Adrenal gland (tissue), 12 donors: ENCODE measurements around the gene WDR49. TPM values are rescaled to one million over a fixed set of nuclear protein-coding genes. Genes with fewer than 3 reads are reported as not detected.

Source experiments
- DNase-seq, 7 donors: peaks; one replicate each; pipeline ENCODE4 v3.0.0-alpha.2; 2019 to 2020
- H3K27ac ChIP-seq, 5 donors: fragments of 200-600 bp; sonication (generic) in 4 of 5; 1 replicate in 3 of 5; 2 replicates in 2 of 5; pipeline versions ENCODE4 v1.5.1 to v1.8.0; 2016 to 2020; ENCODE audit warnings: mild to moderate bottlenecking in 1 of 5
- H3K27me3 ChIP-seq: fragments of 200-600 bp; 2 replicates; pipeline ENCODE4 v1.8.0; 2021
- H3K36me3 ChIP-seq, 2 donors: fragments of 200-600 bp; replicated peaks in 1 of 2; 1 replicate in 1 of 2; 2 replicates in 1 of 2; pipeline versions ENCODE4 v1.5.1 to v1.8.0; 2018 to 2022
- H3K4me1 ChIP-seq, 2 donors: fragments of 200-600 bp; replicated peaks in 1 of 2; 1 replicate in 1 of 2; 2 replicates in 1 of 2; pipeline versions ENCODE4 v1.5.1 to v1.8.0; 2018 to 2021
- H3K4me3 ChIP-seq, 4 donors: fragments of 200-600 bp; sonication (generic) in 3 of 4; one replicate each; pipeline ENCODE4 v1.5.1; 2016 to 2018
- H3K9me3 ChIP-seq, 3 donors: fragments of 200-600 bp; sonication (generic) in 1 of 3; replicated peaks in 1 of 3; 1 replicate in 2 of 3; 2 replicates in 1 of 3; pipeline versions ENCODE4 v1.5.1 to v1.8.0; 2016 to 2021
- CTCF ChIP-seq, 6 experiments: fragments of 450-650 bp in 4 of 6; fragments of 200-600 bp in 2 of 6; sonication (generic) in 1 of 6; IDR thresholded peaks; 1 replicate in 5 of 6; 2 replicates in 1 of 6; pipeline versions ENCODE4 v1.5.1 to v1.8.0; 2016 to 2021; ENCODE audit warnings: antibody characterized with exemption in 6 of 6, mild to moderate bottlenecking in 2 of 6, moderate library complexity in 1 of 6
- POLR2A ChIP-seq, 2 donors: fragments of 450-650 bp; IDR thresholded peaks; one replicate each; pipeline ENCODE4 v1.6.1; 2017; ENCODE audit warnings: antibody characterized with exemption in 2 of 2, mild to moderate bottlenecking in 2 of 2, moderate library complexity in 1 of 2
- WGBS, 4 donors: extraction: QIAGEN DNeasy Blood & Tissue Kit in 2 of 4; methylation state at CpG; one replicate each; pipeline versions ENCODE4 v1.1.5 to v1.1.7; 2013 to 2017; 5-methylcytosine and 5-hydroxymethylcytosine counted together
- intact Hi-C, 2 donors: fragments of 100-400 bp; cut with DNase I; formaldehyde crosslinking; loops; one replicate each; pipeline versions ENCODE4 v1.14.1 to v1.15.0; 2022 to 2023
- polyA plus RNA-seq, 3 donors: library from polyadenylated mRNA; stranded (reverse); fragments of 200-250 nt in 2 of 3; fragments of 350-450 nt in 1 of 3; fragmentation: Illumina TruSeq in 1 of 3; extraction: RNeasy Lipid Tissue Mini Kit (QIAGEN cat#74804) in 1 of 3; gene quantifications; one replicate each; pipeline ENCODE4 v1.2.3, GENCODE V29; 2013 to 2014
- total RNA-seq, 9 donors: library from RNA; depleted of rRNA in 4 of 9; stranded (reverse); fragments of >200 nt in 4 of 9; fragments of 120-200 nt in 1 of 9; fragmentation: NEBNext Ultra II Directional in 1 of 9; extraction: Animal tissue kit (Norgen Biotek cat#: 25700) in 1 of 9; gene quantifications; one replicate each; pipeline versions ENCODE4 v1.1.0 to v1.2.4, GENCODE V29; 2013 to 2023
- donor health status: healthy with polysubstance abuse.
- donor health status: Bipolar disorder and iron deficiency.
- donor health status: DM: yes; HTN: yes; CAD: no.
- donor health status: DM: no; HTN: no; CAD: no.
- donor health status: DM: no; HTN: no; CAD: no.
- donor health status: DM: yes; HTN: yes; CAD: no.

WDR49 gene
- total and polyA plus RNA-seq, 12 donors = 0.07 to 1.3 (median 0.34) TPM; not detected in 5

DNA sequence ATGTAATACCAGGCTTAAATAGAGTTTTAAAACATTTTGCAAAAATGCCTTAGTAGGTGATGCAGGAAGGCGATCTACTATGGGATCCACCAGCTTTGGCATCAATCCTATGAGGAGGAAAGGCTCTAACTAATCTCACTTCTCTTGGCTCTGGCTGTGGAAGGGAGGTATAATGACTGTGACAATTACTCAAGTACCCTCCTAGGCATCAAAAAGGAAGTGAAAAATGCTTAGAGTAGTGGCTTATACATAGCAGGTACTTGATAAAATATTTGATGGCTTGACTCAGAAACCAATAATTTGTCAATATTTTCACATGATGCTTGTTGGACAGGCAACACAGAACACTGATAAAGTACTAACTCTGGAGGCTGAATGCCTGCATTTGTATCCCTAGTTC is 145.8 kb downstream of the WDR49 start:
- 88 to 92% (median 92%) methylated on average over 1 of the region's 1 CpG for WGBS, 4 donors
- no peaks in the 10 kb centered on the region for H3K9me3 ChIP-seq
- no peak for DNase-seq
- H3K27me3 ChIP-seq = no peaks in the 10 kb centered on the region
- no peaks in the 10 kb centered on the region for H3K36me3 ChIP-seq
- intact Hi-C loops = no loop called here
- H3K27ac ChIP-seq = no peak overlapping the region
- no peak overlapping the region for H3K4me3 ChIP-seq
- no peaks in the 10 kb centered on the region for H3K4me1 ChIP-seq
- TF ChIP-seq POLR2A (IDR thresholded peaks at IDR 0.05) (no peak), CTCF (IDR thresholded peaks at IDR 0.05) (no peak)

- TF ChIP-seq POLR2A (IDR thresholded peaks at IDR 0.05) (no peak), CTCF (IDR thresholded peaks at IDR 0.05) (no peak)
Observed at GRCh38 chr3:167502401-167502800, 151.3 kb downstream of the WDR49 start.

GRCh38 chr3:167501941-167502340 is 151.8 kb downstream of the WDR49 start:
- Histone ChIP-seq H3K36me3 (no peaks in the 10 kb centered on the region), H3K4me3 (no peak overlapping the region), H3K4me1 (no peaks in the 10 kb centered on the region), H3K27me3 (no peaks in the 10 kb centered on the region), H3K9me3 (no peaks in the 10 kb centered on the region), H3K27ac (no peak overlapping the region)
- no peak for DNase-seq
- intact Hi-C loops = no loop called here
- no peak for TF ChIP-seq POLR2A (IDR thresholded peaks at IDR 0.05)
- WGBS, 4 donors = 64 to 76% (median 71%) methylated on average over 3 of the region's 3 CpGs

More at GRCh38 chr3:167502401-167502800, 151.3 kb downstream of the WDR49 start:
- intact Hi-C loops = no loop called here
- Histone ChIP-seq H3K27me3 (no peaks in the 10 kb centered on the region), H3K4me1 (no peaks in the 10 kb centered on the region), H3K27ac (no peak overlapping the region), H3K4me3 (no peak overlapping the region), H3K9me3 (no peaks in the 10 kb centered on the region), H3K36me3 (no peaks in the 10 kb centered on the region)
- no peak for DNase-seq
- WGBS, 4 donors = 53 to 76% (median 66%) methylated on average over 2 of the region's 2 CpGs

- Histone ChIP-seq H3K4me1 (no peaks in the 10 kb centered on the region), H3K9me3 (no peaks in the 10 kb centered on the region), H3K27me3 (no peaks in the 10 kb centered on the region), H3K36me3 (no peaks in the 10 kb centered on the region), H3K27ac (no peak overlapping the region), H3K4me3 (no peak overlapping the region)
- DNase-seq = no peak
- intact Hi-C loops = no loop called here
- WGBS, 4 donors = 84 to 95% (median 86%) methylated on average over 7 of the region's 7 CpGs
- no peak for TF ChIP-seq CTCF (IDR thresholded peaks at IDR 0.05)
- no peak for TF ChIP-seq POLR2A (IDR thresholded peaks at IDR 0.05)
Observed at GRCh38 chr3:167497903-167498302, 155.8 kb downstream of the WDR49 start.

- 49 to 60% (median 56%) methylated on average over 3 of the region's 3 CpGs for WGBS, 4 donors
- no peaks in the 10 kb centered on the region for H3K9me3 ChIP-seq
- no peaks in the 10 kb centered on the region for H3K27me3 ChIP-seq
- no peak overlapping the region for H3K27ac ChIP-seq
- no peaks in the 10 kb centered on the region for H3K36me3 ChIP-seq
- TF ChIP-seq CTCF (IDR thresholded peaks at IDR 0.05) = peak in 1 of 6 experiments; percentile 29
- TF ChIP-seq POLR2A (IDR thresholded peaks at IDR 0.05) = no peak
- no peak for DNase-seq
- no peaks in the 10 kb centered on the region for H3K4me1 ChIP-seq
- intact Hi-C loops = no loop called here
- H3K4me3 ChIP-seq = no peak overlapping the region
Observed at GRCh38 chr3:167493244-167493643, 160.5 kb downstream of the WDR49 start.
